K562 (cell line): ENCODE data around the gene TMEM129. TPM values are rescaled to one million over a fixed set of nuclear protein-coding genes. Genes with fewer than 3 reads are reported as not detected.

Experiments
- CBX1 ChIP-seq: sonication (generic); IDR thresholded peaks from 2 replicates; pipeline ENCODE4 v1.6.1; 2016; ENCODE audit warnings: antibody characterized with exemption, low read depth, mild to moderate bottlenecking
- CCAR2 ChIP-seq: fragments of 200-400 bp; formaldehyde crosslinking; IDR thresholded peaks from 2 replicates; pipeline ENCODE4 v1.6.1; 2017; ENCODE audit warnings: mild to moderate bottlenecking, low read depth, low read length
- EP400 ChIP-seq: fragments of 450-650 bp; IDR thresholded peaks from 2 replicates; pipeline ENCODE4 v1.6.1; 2017; ENCODE audit warnings: antibody characterized with exemption, mild to moderate bottlenecking, moderate library complexity
- KLF16 ChIP-seq: IDR thresholded peaks from 2 replicates; pipeline ENCODE4 v1.6.1; 2016; ENCODE audit warnings: antibody characterized with exemption
- MCM2 ChIP-seq: fragments of 450-650 bp; IDR thresholded peaks from 2 replicates; pipeline ENCODE4 v1.6.1; 2017; ENCODE audit warnings: low read depth, mild to moderate bottlenecking
- NFE2 ChIP-seq: IDR thresholded peaks from 2 replicates; pipeline ENCODE4 v1.6.1; 2014; ENCODE audit warnings: antibody characterized with exemption, low read depth
- PHB2 ChIP-seq: fragments of 450-650 bp; IDR thresholded peaks from 2 replicates; pipeline ENCODE4 v1.6.1; 2017; ENCODE audit warnings: low read depth
- PRPF4 ChIP-seq: fragments of 200-400 bp; formaldehyde crosslinking; IDR thresholded peaks from one replicate; pipeline ENCODE4 v1.6.1; 2017; ENCODE audit warnings: low read length, low read depth, mild to moderate bottlenecking; ENCODE audit not compliant: insufficient read depth, poor library complexity, severe bottlenecking
- RBBP5 ChIP-seq: fragments of 200-600 bp; sonication (generic); IDR thresholded peaks from 2 replicates; pipeline ENCODE4 v1.6.1; 2012; ENCODE audit warnings: borderline replicate concordance, mild to moderate bottlenecking, low read length, control low read depth, inconsistent platforms; ENCODE audit not compliant: insufficient read depth, poor library complexity, severe bottlenecking
- STAT5B ChIP-seq: fragments of 250-450 bp; sonication (Bioruptor Pico); IDR thresholded peaks from 2 replicates; pipeline ENCODE4 v1.8.0; 2021; ENCODE audit warnings: mild to moderate bottlenecking, inconsistent platforms
- TRIM24 ChIP-seq, 2 experiments: fragments of 450-650 bp; IDR thresholded peaks; 2 replicates each; pipeline ENCODE4 v1.6.1; 2016
- ZBTB17 ChIP-seq: fragments of 450-650 bp; formaldehyde crosslinking; IDR thresholded peaks from 2 replicates; pipeline ENCODE4 v1.4.0; 2020; ENCODE audit warnings: mild to moderate bottlenecking
- ZNF175 ChIP-seq: fragments of 200-800 bp; sonication (Bioruptor generic); IDR thresholded peaks from 2 replicates; pipeline ENCODE4 v1.6.1; 2016; ENCODE audit warnings: low read depth, mild to moderate bottlenecking, missing genetic modification characterization, missing compliant biosample characterization
- ZNF239 ChIP-seq: fragments of 250-450 bp; sonication (Bioruptor Pico); IDR thresholded peaks from 2 replicates; pipeline ENCODE4 v1.4.0; 2020; ENCODE audit warnings: mild to moderate bottlenecking
- polyA plus RNA-seq, 8 experiments: library from polyadenylated mRNA; depleted of rRNA in 4 of 8; stranded (reverse) in 5 of 8; unstranded in 3 of 8; fragments of >200 nt; fragmentation: Nextera tagmentation in 2 of 8; fragmentation: Illumina TruSeq in 1 of 8; extraction: Ambion mirVana in 2 of 8; extraction: Trizol in 1 of 8; gene quantifications; 2 replicates each; pipeline versions ENCODE4 v1.2.1 to v1.2.3, GENCODE V29; 2011 to 2014; ENCODE audit warnings: inconsistent platforms in 1 of 8, missing spikeins in 1 of 8
- total RNA-seq, 7 experiments: library from RNA; depleted of rRNA in 6 of 7; stranded (reverse); fragments of >200 nt in 6 of 7; fragmentation: Illumina TruSeq in 2 of 7; extraction: Trizol in 2 of 7; gene quantifications; 2 replicates each; pipeline versions ENCODE4 v1.2.1 to v1.2.3, GENCODE V29; 2011 to 2021; ENCODE audit warnings: low replicate concordance in 1 of 7
- TF ChIP-seq, protein P1 (sequence below), 2 experiments: fragments of 450-650 bp; formaldehyde crosslinking in 1 of 2; IDR thresholded peaks; 2 replicates each; pipeline versions ENCODE4 v1.4.0 to v1.6.1; 2014 to 2020; ENCODE audit warnings: mild to moderate bottlenecking in 2 of 2, borderline replicate concordance in 1 of 2, low read depth in 1 of 2
- TF ChIP-seq, protein P2 (sequence below): fragments of 450-650 bp; formaldehyde crosslinking; IDR thresholded peaks from 2 replicates; pipeline ENCODE4 v1.4.0; 2020; ENCODE audit warnings: mild to moderate bottlenecking, moderate library complexity
- TF ChIP-seq, protein P3 (sequence below): fragments of 250-450 bp; sonication (Bioruptor Pico); IDR thresholded peaks from 2 replicates; pipeline ENCODE4 v1.4.0; 2020; ENCODE audit warnings: mild to moderate bottlenecking

The TMEM129 gene
- total and polyA plus RNA-seq, 9 of the 15 experiments (the other 6 are each of a cell fraction or from before 2014, with no cell fraction given): 0.34 to 47.2 (median 18.8) TPM

DNA sequence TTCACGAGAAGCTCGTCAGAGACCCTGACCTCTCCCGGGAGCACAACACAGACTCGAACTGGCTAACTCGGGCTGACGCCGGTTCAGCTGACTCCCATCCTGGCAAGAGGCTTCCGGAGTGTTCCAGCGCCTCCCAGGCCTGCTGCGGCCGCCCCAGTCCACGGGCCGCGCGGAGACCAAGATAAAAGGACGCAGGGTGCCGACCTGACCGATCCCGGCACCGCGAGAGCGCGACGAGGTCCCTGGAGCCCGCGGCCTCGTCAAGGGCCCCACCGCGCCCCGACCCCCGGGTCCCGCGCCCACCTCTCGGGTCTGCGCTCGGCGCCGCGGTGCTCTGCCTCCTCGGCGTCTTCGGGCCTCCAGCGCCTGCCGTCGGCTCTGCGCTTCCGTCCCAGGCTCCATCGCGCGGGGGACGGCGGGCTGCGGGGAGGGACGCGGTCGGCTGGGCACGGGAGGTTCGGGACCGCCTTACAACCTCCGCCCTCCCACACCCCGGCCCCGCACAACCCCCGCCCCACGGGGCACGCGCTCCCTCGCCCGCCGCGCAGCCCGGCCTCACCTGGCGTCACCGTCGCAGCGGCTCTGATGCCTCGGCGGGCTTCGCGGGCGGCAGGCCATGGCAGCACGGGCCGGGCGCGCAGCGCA lies 9.4 kb downstream of the TMEM129 start (continued):
- no peak for TF ChIP-seq KLF16
- TF ChIP-seq CCAR2: no peak
- TF ChIP-seq, protein P1, sequence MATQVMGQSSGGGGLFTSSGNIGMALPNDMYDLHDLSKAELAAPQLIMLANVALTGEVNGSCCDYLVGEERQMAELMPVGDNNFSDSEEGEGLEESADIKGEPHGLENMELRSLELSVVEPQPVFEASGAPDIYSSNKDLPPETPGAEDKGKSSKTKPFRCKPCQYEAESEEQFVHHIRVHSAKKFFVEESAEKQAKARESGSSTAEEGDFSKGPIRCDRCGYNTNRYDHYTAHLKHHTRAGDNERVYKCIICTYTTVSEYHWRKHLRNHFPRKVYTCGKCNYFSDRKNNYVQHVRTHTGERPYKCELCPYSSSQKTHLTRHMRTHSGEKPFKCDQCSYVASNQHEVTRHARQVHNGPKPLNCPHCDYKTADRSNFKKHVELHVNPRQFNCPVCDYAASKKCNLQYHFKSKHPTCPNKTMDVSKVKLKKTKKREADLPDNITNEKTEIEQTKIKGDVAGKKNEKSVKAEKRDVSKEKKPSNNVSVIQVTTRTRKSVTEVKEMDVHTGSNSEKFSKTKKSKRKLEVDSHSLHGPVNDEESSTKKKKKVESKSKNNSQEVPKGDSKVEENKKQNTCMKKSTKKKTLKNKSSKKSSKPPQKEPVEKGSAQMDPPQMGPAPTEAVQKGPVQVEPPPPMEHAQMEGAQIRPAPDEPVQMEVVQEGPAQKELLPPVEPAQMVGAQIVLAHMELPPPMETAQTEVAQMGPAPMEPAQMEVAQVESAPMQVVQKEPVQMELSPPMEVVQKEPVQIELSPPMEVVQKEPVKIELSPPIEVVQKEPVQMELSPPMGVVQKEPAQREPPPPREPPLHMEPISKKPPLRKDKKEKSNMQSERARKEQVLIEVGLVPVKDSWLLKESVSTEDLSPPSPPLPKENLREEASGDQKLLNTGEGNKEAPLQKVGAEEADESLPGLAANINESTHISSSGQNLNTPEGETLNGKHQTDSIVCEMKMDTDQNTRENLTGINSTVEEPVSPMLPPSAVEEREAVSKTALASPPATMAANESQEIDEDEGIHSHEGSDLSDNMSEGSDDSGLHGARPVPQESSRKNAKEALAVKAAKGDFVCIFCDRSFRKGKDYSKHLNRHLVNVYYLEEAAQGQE (IDR thresholded peaks at IDR 0.05; ENCODE audit: borderline replicate concordance): peak; percentile 86
- TF ChIP-seq, protein P1 (CRISPR knock-in tag; IDR thresholded peaks at IDR 0.05; ENCODE audit: low read depth): no peak
- TF ChIP-seq RBBP5: peak; percentile 57
- no peak for TF ChIP-seq STAT5B (CRISPR knock-in tag)
- no peak for TF ChIP-seq TRIM24 (IDR thresholded peaks at IDR 0.05)
- TF ChIP-seq PHB2: no peak
- TF ChIP-seq ZNF239 (CRISPR knock-in tag): no peak
- TF ChIP-seq, protein P2, sequence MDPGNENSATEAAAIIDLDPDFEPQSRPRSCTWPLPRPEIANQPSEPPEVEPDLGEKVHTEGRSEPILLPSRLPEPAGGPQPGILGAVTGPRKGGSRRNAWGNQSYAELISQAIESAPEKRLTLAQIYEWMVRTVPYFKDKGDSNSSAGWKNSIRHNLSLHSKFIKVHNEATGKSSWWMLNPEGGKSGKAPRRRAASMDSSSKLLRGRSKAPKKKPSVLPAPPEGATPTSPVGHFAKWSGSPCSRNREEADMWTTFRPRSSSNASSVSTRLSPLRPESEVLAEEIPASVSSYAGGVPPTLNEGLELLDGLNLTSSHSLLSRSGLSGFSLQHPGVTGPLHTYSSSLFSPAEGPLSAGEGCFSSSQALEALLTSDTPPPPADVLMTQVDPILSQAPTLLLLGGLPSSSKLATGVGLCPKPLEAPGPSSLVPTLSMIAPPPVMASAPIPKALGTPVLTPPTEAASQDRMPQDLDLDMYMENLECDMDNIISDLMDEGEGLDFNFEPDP: no peak
- TF ChIP-seq MCM2: no peak
- peak; percentile 43 for TF ChIP-seq PRPF4
- TF ChIP-seq EP400: peak; percentile 62; the same call in 1 of the 2 replicates
- TF ChIP-seq ZBTB17 (CRISPR knock-in tag): no peak
- TF ChIP-seq ZNF175: no peak
- TF ChIP-seq NFE2: no peak
- TF ChIP-seq CBX1: no peak
- TF ChIP-seq, protein P3, sequence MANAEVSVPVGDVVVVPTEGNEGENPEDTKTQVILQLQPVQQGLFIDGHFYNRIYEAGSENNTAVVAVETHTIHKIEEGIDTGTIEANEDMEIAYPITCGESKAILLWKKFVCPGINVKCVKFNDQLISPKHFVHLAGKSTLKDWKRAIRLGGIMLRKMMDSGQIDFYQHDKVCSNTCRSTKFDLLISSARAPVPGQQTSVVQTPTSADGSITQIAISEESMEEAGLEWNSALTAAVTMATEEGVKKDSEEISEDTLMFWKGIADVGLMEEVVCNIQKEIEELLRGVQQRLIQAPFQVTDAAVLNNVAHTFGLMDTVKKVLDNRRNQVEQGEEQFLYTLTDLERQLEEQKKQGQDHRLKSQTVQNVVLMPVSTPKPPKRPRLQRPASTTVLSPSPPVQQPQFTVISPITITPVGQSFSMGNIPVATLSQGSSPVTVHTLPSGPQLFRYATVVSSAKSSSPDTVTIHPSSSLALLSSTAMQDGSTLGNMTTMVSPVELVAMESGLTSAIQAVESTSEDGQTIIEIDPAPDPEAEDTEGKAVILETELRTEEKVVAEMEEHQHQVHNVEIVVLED (CRISPR knock-in tag): no peak
